ENCODE results near the gene RGCC.

RGCC gene

GRCh38 chr13:41516166-41516565 lies 58.8 kb downstream of the RGCC start:
- DNase-seq (ENCODE audit: low read depth in 2 of 2), result no peak

- no peak for DNase-seq (ENCODE audit: low read depth in 2 of 2)
Measured at GRCh38 chr13:41516760-41517159, 59.4 kb downstream of the RGCC start.

- no peak for DNase-seq (ENCODE audit: low read depth in 2 of 2)
Measured at GRCh38 chr13:41520016-41520659, 62.8 kb downstream of the RGCC start.

Data from stimulated activated CD4-positive, alpha-beta T cell treated with anti-CD3 and anti-CD28 coated beads, Interleukin-4, amount 100 ng/mL, for 48 hours (primary cell).